ENCODE measurements around the gene SHROOM2.

The SHROOM2 gene

DNA sequence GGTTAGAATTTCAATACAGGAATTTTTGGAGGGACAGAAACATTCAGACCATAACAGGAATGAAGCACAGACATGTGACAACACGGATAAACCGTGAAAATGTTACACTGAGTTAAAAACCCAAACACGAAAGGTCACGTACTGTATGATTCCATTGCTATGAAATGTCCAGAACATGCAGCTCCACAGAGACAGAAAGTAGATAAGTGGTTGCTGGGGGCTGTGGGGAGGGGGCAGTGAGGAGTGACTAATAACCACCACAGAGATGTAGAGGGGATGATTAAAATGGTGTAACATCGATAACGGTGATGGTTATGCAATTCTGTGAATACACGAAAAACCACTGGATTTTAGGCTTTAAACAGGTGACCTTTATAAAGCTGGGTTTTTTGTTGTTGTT lies 28.9 kb upstream of the SHROOM2 start:
- TF ChIP-seq ISL1 (CRISPR knock-in tag; IDR thresholded peaks at IDR 0.05) (no peak), ZNF70 (CRISPR knock-in tag; IDR thresholded peaks at IDR 0.05) (no peak), CSDC2 (CRISPR knock-in tag; IDR thresholded peaks at IDR 0.05) (no peak), ESRRG (CRISPR knock-in tag; IDR thresholded peaks at IDR 0.05) (no peak), ZC3H10 (CRISPR knock-in tag; IDR thresholded peaks at IDR 0.05) (no peak), ZNF8 (CRISPR knock-in tag; IDR thresholded peaks at IDR 0.05) (no peak), ZFP3 (CRISPR knock-in tag; IDR thresholded peaks at IDR 0.05) (no peak), SNAI2 (CRISPR knock-in tag; IDR thresholded peaks at IDR 0.05) (no peak), OSR1 (CRISPR knock-in tag; IDR thresholded peaks at IDR 0.05) (no peak), BACH2 (CRISPR knock-in tag; IDR thresholded peaks at IDR 0.05; ENCODE audit: borderline replicate concordance) (no peak), PPARA (CRISPR knock-in tag; IDR thresholded peaks at IDR 0.05; ENCODE audit: borderline replicate concordance) (no peak), ARNTL (CRISPR knock-in tag; IDR thresholded peaks at IDR 0.05; ENCODE audit: borderline replicate concordance, low read depth) (no peak), TCF4 (CRISPR knock-in tag; IDR thresholded peaks at IDR 0.05; ENCODE audit: borderline replicate concordance) (no peak), RARB (CRISPR knock-in tag; IDR thresholded peaks at IDR 0.05) (no peak)
- TF ChIP-seq, protein P1, sequence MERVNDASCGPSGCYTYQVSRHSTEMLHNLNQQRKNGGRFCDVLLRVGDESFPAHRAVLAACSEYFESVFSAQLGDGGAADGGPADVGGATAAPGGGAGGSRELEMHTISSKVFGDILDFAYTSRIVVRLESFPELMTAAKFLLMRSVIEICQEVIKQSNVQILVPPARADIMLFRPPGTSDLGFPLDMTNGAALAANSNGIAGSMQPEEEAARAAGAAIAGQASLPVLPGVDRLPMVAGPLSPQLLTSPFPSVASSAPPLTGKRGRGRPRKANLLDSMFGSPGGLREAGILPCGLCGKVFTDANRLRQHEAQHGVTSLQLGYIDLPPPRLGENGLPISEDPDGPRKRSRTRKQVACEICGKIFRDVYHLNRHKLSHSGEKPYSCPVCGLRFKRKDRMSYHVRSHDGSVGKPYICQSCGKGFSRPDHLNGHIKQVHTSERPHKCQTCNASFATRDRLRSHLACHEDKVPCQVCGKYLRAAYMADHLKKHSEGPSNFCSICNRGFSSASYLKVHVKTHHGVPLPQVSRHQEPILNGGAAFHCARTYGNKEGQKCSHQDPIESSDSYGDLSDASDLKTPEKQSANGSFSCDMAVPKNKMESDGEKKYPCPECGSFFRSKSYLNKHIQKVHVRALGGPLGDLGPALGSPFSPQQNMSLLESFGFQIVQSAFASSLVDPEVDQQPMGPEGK (CRISPR knock-in tag; IDR thresholded peaks at IDR 0.05; ENCODE audit: borderline replicate concordance) = no peak
- TF ChIP-seq, protein P2, sequence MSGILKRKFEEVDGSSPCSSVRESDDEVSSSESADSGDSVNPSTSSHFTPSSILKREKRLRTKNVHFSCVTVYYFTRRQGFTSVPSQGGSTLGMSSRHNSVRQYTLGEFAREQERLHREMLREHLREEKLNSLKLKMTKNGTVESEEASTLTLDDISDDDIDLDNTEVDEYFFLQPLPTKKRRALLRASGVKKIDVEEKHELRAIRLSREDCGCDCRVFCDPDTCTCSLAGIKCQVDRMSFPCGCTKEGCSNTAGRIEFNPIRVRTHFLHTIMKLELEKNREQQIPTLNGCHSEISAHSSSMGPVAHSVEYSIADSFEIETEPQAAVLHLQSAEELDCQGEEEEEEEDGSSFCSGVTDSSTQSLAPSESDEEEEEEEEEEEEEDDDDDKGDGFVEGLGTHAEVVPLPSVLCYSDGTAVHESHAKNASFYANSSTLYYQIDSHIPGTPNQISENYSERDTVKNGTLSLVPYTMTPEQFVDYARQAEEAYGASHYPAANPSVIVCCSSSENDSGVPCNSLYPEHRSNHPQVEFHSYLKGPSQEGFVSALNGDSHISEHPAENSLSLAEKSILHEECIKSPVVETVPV (CRISPR knock-in tag; IDR thresholded peaks at IDR 0.05) = no peak
- ATAC-seq = no peak

DNA sequence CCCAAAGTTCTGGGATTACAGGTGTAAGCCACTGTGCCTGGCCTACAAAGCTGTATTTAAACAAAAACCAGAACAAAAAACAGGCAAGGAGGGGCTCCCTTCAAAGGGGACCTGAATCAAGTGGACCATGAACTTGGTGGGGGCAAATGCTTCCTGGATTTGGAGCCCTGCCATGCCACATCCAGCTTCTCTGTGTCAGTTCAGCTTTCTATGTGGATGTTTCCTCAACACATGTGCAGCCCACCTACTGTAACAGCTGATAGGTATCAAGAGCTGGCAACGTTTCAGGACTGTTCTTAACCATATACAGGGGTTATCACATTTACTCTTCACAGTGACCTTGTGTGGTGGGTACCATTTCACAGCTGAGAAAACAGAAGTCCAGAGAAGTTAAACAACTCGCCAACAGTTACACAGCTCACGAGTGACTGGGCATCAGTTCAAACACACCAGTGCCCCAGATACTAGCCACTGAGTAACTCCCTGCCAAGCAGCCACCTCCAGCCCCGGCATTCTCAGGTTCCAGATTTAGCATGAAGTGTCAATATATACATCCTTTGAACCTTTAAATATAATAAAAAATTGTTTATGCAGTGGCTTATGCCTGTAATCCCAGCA lies 28.1 kb upstream of the SHROOM2 start:
- TF ChIP-seq ZFP30 (CRISPR knock-in tag; IDR thresholded peaks at IDR 0.05) = no peak
- TF ChIP-seq, protein P2 (CRISPR knock-in tag; IDR thresholded peaks at IDR 0.05) = no peak
- no peak for TF ChIP-seq ARNTL (CRISPR knock-in tag; IDR thresholded peaks at IDR 0.05; ENCODE audit: borderline replicate concordance, low read depth)
- no peak for TF ChIP-seq ZNF70 (CRISPR knock-in tag; IDR thresholded peaks at IDR 0.05)
- no peak for TF ChIP-seq CSDC2 (CRISPR knock-in tag; IDR thresholded peaks at IDR 0.05)
- no peak for TF ChIP-seq ESRRG (CRISPR knock-in tag; IDR thresholded peaks at IDR 0.05)
- TF ChIP-seq GLIS3 (CRISPR knock-in tag; IDR thresholded peaks at IDR 0.05) = no peak
- TF ChIP-seq, protein P3, sequence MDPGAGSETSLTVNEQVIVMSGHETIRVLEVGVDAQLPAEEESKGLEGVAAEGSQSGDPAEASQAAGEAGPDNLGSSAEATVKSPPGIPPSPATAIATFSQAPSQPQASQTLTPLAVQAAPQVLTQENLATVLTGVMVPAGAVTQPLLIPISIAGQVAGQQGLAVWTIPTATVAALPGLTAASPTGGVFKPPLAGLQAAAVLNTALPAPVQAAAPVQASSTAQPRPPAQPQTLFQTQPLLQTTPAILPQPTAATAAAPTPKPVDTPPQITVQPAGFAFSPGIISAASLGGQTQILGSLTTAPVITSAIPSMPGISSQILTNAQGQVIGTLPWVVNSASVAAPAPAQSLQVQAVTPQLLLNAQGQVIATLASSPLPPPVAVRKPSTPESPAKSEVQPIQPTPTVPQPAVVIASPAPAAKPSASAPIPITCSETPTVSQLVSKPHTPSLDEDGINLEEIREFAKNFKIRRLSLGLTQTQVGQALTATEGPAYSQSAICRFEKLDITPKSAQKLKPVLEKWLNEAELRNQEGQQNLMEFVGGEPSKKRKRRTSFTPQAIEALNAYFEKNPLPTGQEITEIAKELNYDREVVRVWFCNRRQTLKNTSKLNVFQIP (CRISPR knock-in tag; IDR thresholded peaks at IDR 0.05; ENCODE audit: borderline replicate concordance, low read depth) = no peak
- TF ChIP-seq, protein P4, sequence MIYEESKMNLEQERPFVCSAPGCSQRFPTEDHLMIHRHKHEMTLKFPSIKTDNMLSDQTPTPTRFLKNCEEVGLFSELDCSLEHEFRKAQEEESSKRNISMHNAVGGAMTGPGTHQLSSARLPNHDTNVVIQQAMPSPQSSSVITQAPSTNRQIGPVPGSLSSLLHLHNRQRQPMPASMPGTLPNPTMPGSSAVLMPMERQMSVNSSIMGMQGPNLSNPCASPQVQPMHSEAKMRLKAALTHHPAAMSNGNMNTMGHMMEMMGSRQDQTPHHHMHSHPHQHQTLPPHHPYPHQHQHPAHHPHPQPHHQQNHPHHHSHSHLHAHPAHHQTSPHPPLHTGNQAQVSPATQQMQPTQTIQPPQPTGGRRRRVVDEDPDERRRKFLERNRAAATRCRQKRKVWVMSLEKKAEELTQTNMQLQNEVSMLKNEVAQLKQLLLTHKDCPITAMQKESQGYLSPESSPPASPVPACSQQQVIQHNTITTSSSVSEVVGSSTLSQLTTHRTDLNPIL (CRISPR knock-in tag; IDR thresholded peaks at IDR 0.05; ENCODE audit: low read depth) = no peak
- no peak for TF ChIP-seq ZFP3 (CRISPR knock-in tag; IDR thresholded peaks at IDR 0.05)
- TF ChIP-seq SNAI2 (CRISPR knock-in tag; IDR thresholded peaks at IDR 0.05) = no peak
- no peak for TF ChIP-seq RARB (CRISPR knock-in tag; IDR thresholded peaks at IDR 0.05)
- TF ChIP-seq, protein P5, sequence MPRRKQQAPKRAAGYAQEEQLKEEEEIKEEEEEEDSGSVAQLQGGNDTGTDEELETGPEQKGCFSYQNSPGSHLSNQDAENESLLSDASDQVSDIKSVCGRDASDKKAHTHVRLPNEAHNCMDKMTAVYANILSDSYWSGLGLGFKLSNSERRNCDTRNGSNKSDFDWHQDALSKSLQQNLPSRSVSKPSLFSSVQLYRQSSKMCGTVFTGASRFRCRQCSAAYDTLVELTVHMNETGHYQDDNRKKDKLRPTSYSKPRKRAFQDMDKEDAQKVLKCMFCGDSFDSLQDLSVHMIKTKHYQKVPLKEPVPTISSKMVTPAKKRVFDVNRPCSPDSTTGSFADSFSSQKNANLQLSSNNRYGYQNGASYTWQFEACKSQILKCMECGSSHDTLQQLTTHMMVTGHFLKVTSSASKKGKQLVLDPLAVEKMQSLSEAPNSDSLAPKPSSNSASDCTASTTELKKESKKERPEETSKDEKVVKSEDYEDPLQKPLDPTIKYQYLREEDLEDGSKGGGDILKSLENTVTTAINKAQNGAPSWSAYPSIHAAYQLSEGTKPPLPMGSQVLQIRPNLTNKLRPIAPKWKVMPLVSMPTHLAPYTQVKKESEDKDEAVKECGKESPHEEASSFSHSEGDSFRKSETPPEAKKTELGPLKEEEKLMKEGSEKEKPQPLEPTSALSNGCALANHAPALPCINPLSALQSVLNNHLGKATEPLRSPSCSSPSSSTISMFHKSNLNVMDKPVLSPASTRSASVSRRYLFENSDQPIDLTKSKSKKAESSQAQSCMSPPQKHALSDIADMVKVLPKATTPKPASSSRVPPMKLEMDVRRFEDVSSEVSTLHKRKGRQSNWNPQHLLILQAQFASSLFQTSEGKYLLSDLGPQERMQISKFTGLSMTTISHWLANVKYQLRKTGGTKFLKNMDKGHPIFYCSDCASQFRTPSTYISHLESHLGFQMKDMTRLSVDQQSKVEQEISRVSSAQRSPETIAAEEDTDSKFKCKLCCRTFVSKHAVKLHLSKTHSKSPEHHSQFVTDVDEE (CRISPR knock-in tag; IDR thresholded peaks at IDR 0.05) = no peak
- no peak for ATAC-seq

Measured in SK-N-SH treated with all-trans-retinoic acid at 6 μM for 48 hours (cell line).